ENCODE measurements around the gene PPP1R12C. TPM values are rescaled to one million over a fixed set of nuclear protein-coding genes. Genes with fewer than 3 reads are reported as not detected.

Gene PPP1R12C
- total RNA-seq, 1 donor = 55.0 TPM

DNA sequence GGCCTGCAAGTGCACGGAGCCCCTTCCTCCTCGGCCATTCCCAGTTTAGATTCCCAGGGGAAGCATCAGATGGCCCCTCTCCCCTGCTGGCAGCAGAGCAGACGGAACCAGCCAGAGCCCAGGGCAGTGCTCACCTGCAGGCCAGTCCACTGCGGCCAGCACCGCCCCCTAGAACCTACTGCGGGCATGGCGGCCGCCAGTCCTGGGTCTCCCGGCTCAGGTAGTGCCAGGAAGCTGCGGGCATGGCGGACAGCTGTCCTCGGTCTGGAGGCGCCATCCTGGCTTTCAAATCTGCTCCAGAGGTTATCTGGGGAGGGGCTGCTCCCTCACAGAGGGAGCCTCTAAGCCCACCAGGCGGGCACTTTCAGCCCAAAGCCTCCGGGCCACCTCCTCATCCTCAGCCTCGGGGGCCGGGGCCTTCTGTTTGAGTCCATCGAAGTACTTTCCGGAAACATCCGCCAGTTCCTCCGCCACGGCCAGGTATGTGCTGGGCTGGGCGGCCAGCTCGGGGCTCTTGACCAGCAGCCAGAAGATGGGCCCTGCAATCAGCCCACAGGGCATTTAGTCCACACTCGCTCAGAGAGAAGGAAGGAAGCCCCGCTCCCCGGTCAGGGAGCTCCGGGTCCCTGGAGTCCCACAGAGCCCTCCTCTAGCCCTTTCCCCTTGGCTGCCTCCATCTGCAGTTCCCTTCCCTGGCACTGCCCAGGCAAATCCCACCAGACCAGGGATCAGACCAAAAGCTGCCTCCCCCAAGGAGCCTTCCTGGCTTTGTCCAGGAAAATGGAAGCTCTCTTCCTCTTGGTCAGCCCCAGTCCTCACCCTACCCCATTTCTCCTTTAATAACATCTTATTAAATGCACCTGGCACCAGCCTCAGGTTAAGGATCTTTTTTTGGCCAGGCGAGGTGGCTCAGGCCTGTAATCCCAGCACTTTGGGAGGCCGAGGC lies 72.4 kb downstream of the PPP1R12C start:
- peak; percentile 56 for DNase-seq (ENCODE audit: insufficient read length, low spot score, missing footprints)
- no peaks in the 10 kb centered on the region for H3K4me1 ChIP-seq (ENCODE audit: insufficient read depth, low read length)
- H3K36me3 ChIP-seq (ENCODE audit: insufficient read depth, low read length) = peaks cover 19% of the 10 kb centered on the region
- H2AFZ ChIP-seq (ENCODE audit: low read length) = no peak overlapping the region
- no peaks in the 10 kb centered on the region for H3K79me2 ChIP-seq (ENCODE audit: insufficient read depth, low read length)
- H4K20me1 ChIP-seq (ENCODE audit: insufficient read depth, low read length) = no peaks in the 10 kb centered on the region
- H3K27me3 ChIP-seq (ENCODE audit: insufficient read depth, low read length) = no peaks in the 10 kb centered on the region
- H3K4me3 ChIP-seq (ENCODE audit: insufficient read depth, low read length) = no peak overlapping the region
- H3K9me3 ChIP-seq (ENCODE audit: low read depth, low read length) = no peaks in the 10 kb centered on the region
- TF ChIP-seq, protein P1, sequence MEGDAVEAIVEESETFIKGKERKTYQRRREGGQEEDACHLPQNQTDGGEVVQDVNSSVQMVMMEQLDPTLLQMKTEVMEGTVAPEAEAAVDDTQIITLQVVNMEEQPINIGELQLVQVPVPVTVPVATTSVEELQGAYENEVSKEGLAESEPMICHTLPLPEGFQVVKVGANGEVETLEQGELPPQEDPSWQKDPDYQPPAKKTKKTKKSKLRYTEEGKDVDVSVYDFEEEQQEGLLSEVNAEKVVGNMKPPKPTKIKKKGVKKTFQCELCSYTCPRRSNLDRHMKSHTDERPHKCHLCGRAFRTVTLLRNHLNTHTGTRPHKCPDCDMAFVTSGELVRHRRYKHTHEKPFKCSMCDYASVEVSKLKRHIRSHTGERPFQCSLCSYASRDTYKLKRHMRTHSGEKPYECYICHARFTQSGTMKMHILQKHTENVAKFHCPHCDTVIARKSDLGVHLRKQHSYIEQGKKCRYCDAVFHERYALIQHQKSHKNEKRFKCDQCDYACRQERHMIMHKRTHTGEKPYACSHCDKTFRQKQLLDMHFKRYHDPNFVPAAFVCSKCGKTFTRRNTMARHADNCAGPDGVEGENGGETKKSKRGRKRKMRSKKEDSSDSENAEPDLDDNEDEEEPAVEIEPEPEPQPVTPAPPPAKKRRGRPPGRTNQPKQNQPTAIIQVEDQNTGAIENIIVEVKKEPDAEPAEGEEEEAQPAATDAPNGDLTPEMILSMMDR (IDR thresholded peaks at IDR 0.05; ENCODE audit: extremely low read depth, low read depth, low read length) = no peak
- no peak overlapping the region for H3K27ac ChIP-seq (ENCODE audit: low read depth, low read length)
- H3K4me2 ChIP-seq (ENCODE audit: insufficient read depth, low read length) = no peak overlapping the region

DNA sequence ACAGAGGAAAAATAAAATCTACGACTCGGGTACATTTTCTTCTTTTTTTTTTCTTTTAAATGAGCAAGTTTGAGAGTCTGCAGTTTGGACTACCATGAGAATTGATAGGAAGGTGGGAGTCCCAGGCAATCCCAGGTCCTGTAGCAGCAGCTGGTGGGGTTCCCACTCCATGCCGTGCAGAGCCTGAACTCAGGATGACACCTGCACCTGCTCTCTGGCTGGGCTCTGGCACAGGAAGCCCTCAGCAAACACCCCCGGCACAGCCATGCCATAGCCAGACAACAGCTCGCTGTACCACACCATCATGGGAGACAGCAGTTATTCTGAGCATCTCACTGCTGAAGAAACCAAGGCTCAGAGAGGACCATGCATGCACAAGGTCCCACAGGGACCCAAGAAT lies 73.2 kb downstream of the PPP1R12C start:
- Histone ChIP-seq H3K4me2 (ENCODE audit: insufficient read depth, low read length) (no peak overlapping the region), H3K4me1 (ENCODE audit: insufficient read depth, low read length) (no peaks in the 10 kb centered on the region), H4K20me1 (ENCODE audit: insufficient read depth, low read length) (no peaks in the 10 kb centered on the region), H2AFZ (ENCODE audit: low read length) (no peak overlapping the region), H3K27ac (ENCODE audit: low read depth, low read length) (no peak overlapping the region), H3K4me3 (ENCODE audit: insufficient read depth, low read length) (no peak overlapping the region), H3K36me3 (ENCODE audit: insufficient read depth, low read length) (peaks cover 19% of the 10 kb centered on the region), H3K79me2 (ENCODE audit: insufficient read depth, low read length) (no peaks in the 10 kb centered on the region), H3K27me3 (ENCODE audit: insufficient read depth, low read length) (no peaks in the 10 kb centered on the region), H3K9me3 (ENCODE audit: low read depth, low read length) (no peaks in the 10 kb centered on the region)
- DNase-seq (ENCODE audit: insufficient read length, low spot score, missing footprints) = peak; percentile 43
- TF ChIP-seq, protein P1 (IDR thresholded peaks at IDR 0.05; ENCODE audit: extremely low read depth, low read depth, low read length) = no peak

DNA sequence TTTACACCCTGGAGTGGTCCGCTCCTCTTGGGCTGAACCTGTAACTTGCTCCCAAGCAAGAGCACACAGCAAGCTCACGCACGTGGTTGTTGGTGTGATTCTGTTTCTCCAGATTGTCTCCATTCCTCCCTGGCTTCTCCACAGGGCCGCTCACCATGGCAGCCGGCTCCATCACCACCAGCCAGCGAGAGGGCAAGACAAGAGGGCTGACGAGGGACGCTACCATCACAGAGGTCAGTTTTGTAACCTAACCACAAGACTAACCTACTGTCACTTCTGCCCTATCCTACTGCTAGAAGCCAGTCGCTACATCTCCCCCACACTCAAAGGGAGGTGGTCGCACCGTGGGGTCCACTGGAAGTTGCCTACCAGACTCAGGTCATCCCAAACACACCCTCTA lies 74.7 kb downstream of the PPP1R12C start:
- Histone ChIP-seq H3K79me2 (ENCODE audit: insufficient read depth, low read length) (no peaks in the 10 kb centered on the region), H3K9me3 (ENCODE audit: low read depth, low read length) (no peaks in the 10 kb centered on the region), H3K4me2 (ENCODE audit: insufficient read depth, low read length) (no peak overlapping the region), H4K20me1 (ENCODE audit: insufficient read depth, low read length) (no peaks in the 10 kb centered on the region), H3K4me3 (ENCODE audit: insufficient read depth, low read length) (no peak overlapping the region), H2AFZ (ENCODE audit: low read length) (no peak overlapping the region), H3K4me1 (ENCODE audit: insufficient read depth, low read length) (no peaks in the 10 kb centered on the region), H3K27ac (ENCODE audit: low read depth, low read length) (no peak overlapping the region), H3K36me3 (ENCODE audit: insufficient read depth, low read length) (peaks cover 11% of the 10 kb centered on the region), H3K27me3 (ENCODE audit: insufficient read depth, low read length) (no peaks in the 10 kb centered on the region)
- peak; percentile 43 for DNase-seq (ENCODE audit: insufficient read length, low spot score, missing footprints)
- TF ChIP-seq, protein P1 (IDR thresholded peaks at IDR 0.05; ENCODE audit: extremely low read depth, low read depth, low read length) = no peak

DNA sequence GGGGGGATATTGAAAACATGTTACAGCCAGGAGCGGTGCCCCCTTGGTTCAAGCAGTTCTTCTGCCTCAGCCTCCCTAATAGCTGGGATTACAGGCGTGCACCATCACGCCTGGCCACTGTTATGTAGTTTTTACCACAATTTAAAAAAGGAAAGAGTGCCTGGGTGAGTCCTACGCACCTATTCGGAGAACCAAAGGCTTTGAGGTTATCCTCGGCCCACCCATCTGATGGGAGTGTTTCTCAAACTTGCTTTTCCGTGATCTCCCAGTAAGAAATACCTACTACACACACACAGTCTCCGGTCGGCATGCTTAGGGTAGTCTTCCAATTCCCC lies 75.1 kb downstream of the PPP1R12C start:
- H3K27ac ChIP-seq (ENCODE audit: low read depth, low read length) = no peak overlapping the region

More for the DNA sequence above, 75.1 kb downstream of the PPP1R12C start:
- no peak overlapping the region for H2AFZ ChIP-seq (ENCODE audit: low read length)
- H3K9me3 ChIP-seq (ENCODE audit: low read depth, low read length) = no peaks in the 10 kb centered on the region
- no peaks in the 10 kb centered on the region for H3K4me1 ChIP-seq (ENCODE audit: insufficient read depth, low read length)
- no peak overlapping the region for H3K4me2 ChIP-seq (ENCODE audit: insufficient read depth, low read length)
- DNase-seq (ENCODE audit: insufficient read length, low spot score, missing footprints) = no peak
- H3K4me3 ChIP-seq (ENCODE audit: insufficient read depth, low read length) = no peak overlapping the region
- peaks cover 9% of the 10 kb centered on the region for H3K36me3 ChIP-seq (ENCODE audit: insufficient read depth, low read length)
- TF ChIP-seq, protein P1 (IDR thresholded peaks at IDR 0.05; ENCODE audit: extremely low read depth, low read depth, low read length) = no peak
- no peaks in the 10 kb centered on the region for H3K79me2 ChIP-seq (ENCODE audit: insufficient read depth, low read length)
- H4K20me1 ChIP-seq (ENCODE audit: insufficient read depth, low read length) = no peaks in the 10 kb centered on the region
- no peaks in the 10 kb centered on the region for H3K27me3 ChIP-seq (ENCODE audit: insufficient read depth, low read length)

All from osteoblast (primary cell).